Measurements from ENCODE around the gene GJD4.

GRCh38 chr10:35588836-35589235, 16.3 kb upstream of the GJD4 start:
- TF ChIP-seq, protein P1, sequence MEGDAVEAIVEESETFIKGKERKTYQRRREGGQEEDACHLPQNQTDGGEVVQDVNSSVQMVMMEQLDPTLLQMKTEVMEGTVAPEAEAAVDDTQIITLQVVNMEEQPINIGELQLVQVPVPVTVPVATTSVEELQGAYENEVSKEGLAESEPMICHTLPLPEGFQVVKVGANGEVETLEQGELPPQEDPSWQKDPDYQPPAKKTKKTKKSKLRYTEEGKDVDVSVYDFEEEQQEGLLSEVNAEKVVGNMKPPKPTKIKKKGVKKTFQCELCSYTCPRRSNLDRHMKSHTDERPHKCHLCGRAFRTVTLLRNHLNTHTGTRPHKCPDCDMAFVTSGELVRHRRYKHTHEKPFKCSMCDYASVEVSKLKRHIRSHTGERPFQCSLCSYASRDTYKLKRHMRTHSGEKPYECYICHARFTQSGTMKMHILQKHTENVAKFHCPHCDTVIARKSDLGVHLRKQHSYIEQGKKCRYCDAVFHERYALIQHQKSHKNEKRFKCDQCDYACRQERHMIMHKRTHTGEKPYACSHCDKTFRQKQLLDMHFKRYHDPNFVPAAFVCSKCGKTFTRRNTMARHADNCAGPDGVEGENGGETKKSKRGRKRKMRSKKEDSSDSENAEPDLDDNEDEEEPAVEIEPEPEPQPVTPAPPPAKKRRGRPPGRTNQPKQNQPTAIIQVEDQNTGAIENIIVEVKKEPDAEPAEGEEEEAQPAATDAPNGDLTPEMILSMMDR (conservative IDR thresholded peaks at IDR 0.05; ENCODE audit: low read length) = no peak
- no peak for TF ChIP-seq EZH2phosphoT487 (IDR thresholded peaks at IDR 0.05; ENCODE audit: borderline replicate concordance, low read depth, low read length)
